Measurements from ENCODE around the gene CHADL. TPM values are rescaled to one million over a fixed set of nuclear protein-coding genes. Genes with fewer than 3 reads are reported as not detected.
A peak's percentile ranks its signal among the peaks of the same experiment; 100 is the strongest.
"Not testable (repeated sequence)": the region's sequence is repeated elsewhere in the genome, so short reads cannot be mapped to it uniquely, and the experiment has no call there.

Gene CHADL
- total RNA-seq, 1 experiment from 2014 or later = 0.74 TPM

- DNase-seq = no peak
- ChIA-PET POLR2A (ENCODE audit: unreplicated experiment) (no interaction called here), CTCF (interaction anchor here (0.5 kb wide), 1 partner anchor 25 kb away, joined by 3 read pairs; no protein-coding TSS in a partner anchor)
- no peak overlapping the region for H3K4me3 ChIP-seq
- H3K36me3 ChIP-seq (ENCODE audit: low read depth) = no peaks in the 10 kb centered on the region
- H3K79me2 ChIP-seq (ENCODE audit: low read depth) = no peaks in the 10 kb centered on the region
- BruUV-seq (replicated peaks) = no TSS peak
- H3K9me3 ChIP-seq (ENCODE audit: insufficient read depth, low read depth) = no peaks in the 10 kb centered on the region
- H3K9me2 ChIP-seq (ENCODE audit: insufficient read depth) = no peaks in the 10 kb centered on the region
- no peaks in the 10 kb centered on the region for H4K20me1 ChIP-seq (ENCODE audit: insufficient read depth)
- no peaks in the 10 kb centered on the region for H3K27me3 ChIP-seq (ENCODE audit: insufficient read depth, low read depth)
- H3K27ac ChIP-seq = no peak overlapping the region
- TF ChIP-seq EZH2 (IDR thresholded peaks at IDR 0.05; ENCODE audit: low read depth) = no peak
- TF ChIP-seq, protein P1, sequence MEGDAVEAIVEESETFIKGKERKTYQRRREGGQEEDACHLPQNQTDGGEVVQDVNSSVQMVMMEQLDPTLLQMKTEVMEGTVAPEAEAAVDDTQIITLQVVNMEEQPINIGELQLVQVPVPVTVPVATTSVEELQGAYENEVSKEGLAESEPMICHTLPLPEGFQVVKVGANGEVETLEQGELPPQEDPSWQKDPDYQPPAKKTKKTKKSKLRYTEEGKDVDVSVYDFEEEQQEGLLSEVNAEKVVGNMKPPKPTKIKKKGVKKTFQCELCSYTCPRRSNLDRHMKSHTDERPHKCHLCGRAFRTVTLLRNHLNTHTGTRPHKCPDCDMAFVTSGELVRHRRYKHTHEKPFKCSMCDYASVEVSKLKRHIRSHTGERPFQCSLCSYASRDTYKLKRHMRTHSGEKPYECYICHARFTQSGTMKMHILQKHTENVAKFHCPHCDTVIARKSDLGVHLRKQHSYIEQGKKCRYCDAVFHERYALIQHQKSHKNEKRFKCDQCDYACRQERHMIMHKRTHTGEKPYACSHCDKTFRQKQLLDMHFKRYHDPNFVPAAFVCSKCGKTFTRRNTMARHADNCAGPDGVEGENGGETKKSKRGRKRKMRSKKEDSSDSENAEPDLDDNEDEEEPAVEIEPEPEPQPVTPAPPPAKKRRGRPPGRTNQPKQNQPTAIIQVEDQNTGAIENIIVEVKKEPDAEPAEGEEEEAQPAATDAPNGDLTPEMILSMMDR (conservative IDR thresholded peaks at IDR 0.05) = no peak
- H3K4me2 ChIP-seq = no peak overlapping the region
- no peak overlapping the region for H2AFZ ChIP-seq
- peaks cover 41% of the 10 kb centered on the region for H3F3A ChIP-seq (ENCODE audit: insufficient read depth, low read depth)
- intact Hi-C loops (cut with micrococcal nuclease; ENCODE audit: unreplicated experiment) = loop anchor here (10.0 kb wide), 1 partner anchor 330 kb away; no protein-coding TSS in a partner anchor
- peaks cover 19% of the 10 kb centered on the region for H3K4me1 ChIP-seq (replicated peaks; ENCODE audit: insufficient read depth)
Observed at GRCh38 chr22:41184679-41185078, 56.1 kb downstream of the CHADL start.

GRCh38 chr22:41181349-41182241 lies 59.1 kb downstream of the CHADL start:
- peak overlapping the region; percentile 65 for H3K27ac ChIP-seq
- peak; percentile 55 to 89 for DNase-seq
- H3K4me2 ChIP-seq = peak overlapping the region; percentile 44
- no peaks in the 10 kb centered on the region for H3K9me3 ChIP-seq (ENCODE audit: insufficient read depth, low read depth)
- CTCF ChIA-PET = interaction anchor here (0.7 to 1.1 kb wide), 3 partner anchors 13 to 259 kb away, joined by 3 to 6 read pairs (median 4); no protein-coding TSS in a partner anchor
- H3K4me1 ChIP-seq (replicated peaks; ENCODE audit: insufficient read depth) = peaks cover 19% of the 10 kb centered on the region
- POLR2A ChIA-PET (ENCODE audit: unreplicated experiment) = interaction anchor here (0.5 to 0.6 kb wide), 2 partner anchors 72 to 200 kb away, joined by 4 read pairs; partner anchors contain the start of gene TEF
- H3K4me3 ChIP-seq = no peak overlapping the region; the same call in 1 of the 2 replicates
- H3K27me3 ChIP-seq (ENCODE audit: insufficient read depth, low read depth) = no peaks in the 10 kb centered on the region
- H2AFZ ChIP-seq = no peak overlapping the region
- H3K36me3 ChIP-seq (ENCODE audit: low read depth) = peaks cover 9% of the 10 kb centered on the region; the same call in 1 of the 2 replicates
- no TSS peak for BruUV-seq (replicated peaks)
- no peaks in the 10 kb centered on the region for H3K79me2 ChIP-seq (ENCODE audit: low read depth)
- no peaks in the 10 kb centered on the region for H4K20me1 ChIP-seq (ENCODE audit: insufficient read depth)
- H3K9me2 ChIP-seq (ENCODE audit: insufficient read depth) = no peaks in the 10 kb centered on the region
- H3F3A ChIP-seq (ENCODE audit: insufficient read depth, low read depth) = peaks cover 53% of the 10 kb centered on the region
- intact Hi-C loops (cut with micrococcal nuclease; ENCODE audit: unreplicated experiment) = loop anchor here (10.0 kb wide), 1 partner anchor 333 kb away; no protein-coding TSS in a partner anchor
- TF ChIP-seq, protein P1 (conservative IDR thresholded peaks at IDR 0.05) = no peak
- no peak for TF ChIP-seq EZH2 (IDR thresholded peaks at IDR 0.05; ENCODE audit: low read depth)

DNA sequence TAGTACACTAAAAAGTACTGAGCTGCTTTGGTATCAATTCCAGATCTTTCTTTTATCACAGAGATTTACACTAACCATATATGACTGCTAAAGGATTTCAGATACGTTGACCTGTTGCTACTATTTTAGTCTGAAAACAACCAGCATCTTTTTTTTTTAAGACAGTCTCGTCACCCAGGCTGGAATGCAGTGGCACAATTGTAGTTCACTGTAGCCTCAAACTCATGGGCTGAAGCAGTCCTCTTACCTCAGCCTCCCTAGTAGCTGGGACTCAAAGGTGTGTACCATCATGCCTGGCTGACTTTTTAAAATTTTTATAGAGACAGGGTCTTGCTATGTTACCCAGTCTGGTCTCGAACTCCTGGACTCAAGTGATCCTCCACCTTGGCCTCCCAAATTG lies 59.8 kb downstream of the CHADL start:
- intact Hi-C loops (cut with micrococcal nuclease; ENCODE audit: unreplicated experiment) = loop anchor here (10.0 kb wide), 1 partner anchor 334 kb away; no protein-coding TSS in a partner anchor
- Histone ChIP-seq H3F3A (ENCODE audit: insufficient read depth, low read depth) (peaks cover 47% of the 10 kb centered on the region), H3K4me2 (peak overlapping the region; percentile 44), H3K4me1 (replicated peaks; ENCODE audit: insufficient read depth) (peaks cover 19% of the 10 kb centered on the region), H3K9me3 (ENCODE audit: insufficient read depth, low read depth) (no peaks in the 10 kb centered on the region), H4K20me1 (ENCODE audit: insufficient read depth) (no peaks in the 10 kb centered on the region), H3K27ac (peak overlapping the region; percentile 65), H3K79me2 (ENCODE audit: low read depth) (no peaks in the 10 kb centered on the region), H3K9me2 (ENCODE audit: insufficient read depth) (no peaks in the 10 kb centered on the region), H2AFZ (no peak overlapping the region), H3K27me3 (ENCODE audit: insufficient read depth, low read depth) (no peaks in the 10 kb centered on the region), H3K36me3 (ENCODE audit: low read depth) (peaks cover 10% of the 10 kb centered on the region; the same call in 1 of the 2 replicates), H3K4me3 (no peak overlapping the region)
- CTCF ChIA-PET = interaction anchor here (1.1 kb wide), 1 partner anchor 57 kb away, joined by 6 read pairs; no protein-coding TSS in a partner anchor
- BruUV-seq (replicated peaks) = no TSS peak
- no peak for TF ChIP-seq EZH2 (IDR thresholded peaks at IDR 0.05; ENCODE audit: low read depth)
- TF ChIP-seq, protein P1 (conservative IDR thresholded peaks at IDR 0.05) = no peak
- POLR2A ChIA-PET (ENCODE audit: unreplicated experiment) = interaction anchor here (0.6 kb wide), 3 partner anchors 9 to 267 kb away, joined by 4 to 5 read pairs (median 4); partner anchors contain the start of gene TEF
- no peak for DNase-seq

DNA sequence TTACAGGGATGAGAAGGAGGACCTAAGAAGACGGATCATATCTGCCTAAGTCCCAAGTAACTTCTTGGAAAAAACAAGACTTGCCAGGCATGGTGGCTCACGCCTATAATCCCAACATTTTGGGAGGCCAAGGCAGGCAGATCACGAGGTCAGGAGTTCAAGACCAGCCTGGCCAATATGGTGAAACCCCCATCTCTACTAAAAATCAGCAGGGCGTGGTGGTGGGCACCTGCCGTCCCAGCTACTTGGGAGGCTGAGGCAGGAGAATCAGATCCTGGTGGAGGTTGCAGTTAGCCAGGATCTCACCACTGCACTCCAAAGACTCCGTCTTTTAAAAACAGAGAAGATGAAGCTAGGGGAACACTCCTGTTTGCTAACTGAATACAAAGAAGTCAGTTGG lies 60.4 kb downstream of the CHADL start:
- POLR2A ChIA-PET (ENCODE audit: unreplicated experiment) = interaction anchor here (0.6 kb wide), 2 partner anchors 8 to 268 kb away, joined by 4 to 5 read pairs; no protein-coding TSS in a partner anchor
- H3K27me3 ChIP-seq (ENCODE audit: insufficient read depth, low read depth); BruUV-seq (replicated peaks); H4K20me1 ChIP-seq (ENCODE audit: insufficient read depth); H3K9me3 ChIP-seq (ENCODE audit: insufficient read depth, low read depth); H3K9me2 ChIP-seq (ENCODE audit: insufficient read depth); DNase-seq; H3K79me2 ChIP-seq (ENCODE audit: low read depth); H3K4me2 ChIP-seq; H2AFZ ChIP-seq; CTCF ChIA-PET; H3K4me3 ChIP-seq: not testable (repeated sequence)
- peaks cover 46% of the 10 kb centered on the region for H3F3A ChIP-seq (ENCODE audit: insufficient read depth, low read depth)
- intact Hi-C loops (cut with micrococcal nuclease; ENCODE audit: unreplicated experiment) = loop anchor here (10.0 kb wide), 1 partner anchor 334 kb away; no protein-coding TSS in a partner anchor
- H3K4me1 ChIP-seq (replicated peaks; ENCODE audit: insufficient read depth) = peaks cover 19% of the 10 kb centered on the region
- peak overlapping the region; percentile 65; the same call in 1 of the 2 replicates for H3K27ac ChIP-seq
- peaks cover 15% of the 10 kb centered on the region for H3K36me3 ChIP-seq (ENCODE audit: low read depth)

All from PC-9 (cell line).